ENCODE data around the gene CHST4.
"Not testable (repeated sequence)": the region's sequence is repeated elsewhere in the genome, so short reads cannot be mapped to it uniquely, and the experiment has no call there.

The CHST4 gene

DNA sequence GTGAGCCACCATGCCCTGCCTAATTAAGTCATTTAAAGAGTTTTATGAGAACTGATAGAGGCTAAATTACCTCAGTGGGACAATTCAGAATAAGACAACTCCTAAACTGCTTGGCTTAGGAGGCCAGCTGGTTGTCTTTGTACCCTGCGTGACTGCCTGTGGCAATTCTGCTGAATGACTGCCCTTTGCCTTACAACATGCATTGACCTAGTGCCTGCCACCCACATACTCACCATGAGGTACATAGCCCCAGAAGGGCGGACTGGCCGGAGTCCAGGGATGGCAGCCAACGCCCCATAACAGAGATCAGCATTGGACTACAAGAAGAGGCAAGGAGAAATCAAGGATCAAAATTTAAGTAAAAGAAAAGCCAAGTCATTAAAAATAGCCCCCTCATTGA lies 43.4 kb downstream of the CHST4 start:
- in situ Hi-C loops (cut with MboI; ENCODE audit: low sequenced_read_pairs) = no loop called here

DNA sequence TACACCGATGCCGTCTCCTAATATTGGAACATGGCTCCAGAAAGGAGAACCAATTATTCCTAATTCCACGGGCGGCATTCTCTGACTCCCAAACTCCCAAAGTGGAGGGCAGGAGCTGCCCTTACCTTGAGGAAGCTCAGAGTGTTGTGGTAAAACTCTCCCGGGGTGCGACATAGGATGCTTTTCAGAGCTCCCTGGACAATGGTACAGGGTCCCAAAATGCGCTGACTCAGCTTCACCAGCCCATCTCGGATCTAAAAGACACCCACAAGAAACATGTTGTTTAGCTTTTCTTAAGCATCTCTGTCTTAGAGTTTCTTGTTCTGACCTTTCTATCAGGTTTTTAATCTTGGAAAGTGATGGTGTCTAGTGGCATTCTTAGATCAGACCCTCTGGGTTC lies 43.9 kb downstream of the CHST4 start:
- in situ Hi-C loops (cut with MboI; ENCODE audit: low sequenced_read_pairs) = no loop called here

DNA sequence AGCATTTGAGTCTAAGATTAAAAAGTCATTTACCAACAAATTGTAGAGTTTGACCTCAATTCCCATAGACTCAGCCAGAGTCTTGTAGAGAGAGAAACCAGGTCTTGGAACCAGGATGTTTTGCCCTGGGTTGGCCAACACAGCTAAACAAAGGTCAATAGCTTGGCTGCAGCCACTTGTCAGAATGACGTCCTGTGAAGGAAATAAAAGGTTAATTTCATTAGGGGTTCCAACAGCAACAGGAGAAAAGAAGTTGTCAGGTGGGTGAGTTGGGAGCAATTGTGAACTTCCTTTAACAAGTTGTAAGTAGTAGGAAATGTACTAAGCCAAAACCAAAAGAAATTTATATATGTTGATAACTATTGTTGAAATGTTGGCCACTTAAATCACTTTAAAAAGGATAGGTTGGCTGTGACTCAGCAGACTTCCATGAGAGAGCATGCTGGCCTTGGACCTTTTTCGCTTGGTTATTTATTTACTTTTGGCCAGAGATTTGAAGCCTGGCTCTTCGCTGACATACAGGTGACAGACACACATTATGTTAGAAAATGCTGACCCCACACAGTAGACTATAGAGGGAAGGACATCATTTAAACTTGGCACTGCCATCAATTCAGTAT lies 46.4 kb downstream of the CHST4 start:
- in situ Hi-C loops (cut with MboI; ENCODE audit: low sequenced_read_pairs) = no loop called here

DNA sequence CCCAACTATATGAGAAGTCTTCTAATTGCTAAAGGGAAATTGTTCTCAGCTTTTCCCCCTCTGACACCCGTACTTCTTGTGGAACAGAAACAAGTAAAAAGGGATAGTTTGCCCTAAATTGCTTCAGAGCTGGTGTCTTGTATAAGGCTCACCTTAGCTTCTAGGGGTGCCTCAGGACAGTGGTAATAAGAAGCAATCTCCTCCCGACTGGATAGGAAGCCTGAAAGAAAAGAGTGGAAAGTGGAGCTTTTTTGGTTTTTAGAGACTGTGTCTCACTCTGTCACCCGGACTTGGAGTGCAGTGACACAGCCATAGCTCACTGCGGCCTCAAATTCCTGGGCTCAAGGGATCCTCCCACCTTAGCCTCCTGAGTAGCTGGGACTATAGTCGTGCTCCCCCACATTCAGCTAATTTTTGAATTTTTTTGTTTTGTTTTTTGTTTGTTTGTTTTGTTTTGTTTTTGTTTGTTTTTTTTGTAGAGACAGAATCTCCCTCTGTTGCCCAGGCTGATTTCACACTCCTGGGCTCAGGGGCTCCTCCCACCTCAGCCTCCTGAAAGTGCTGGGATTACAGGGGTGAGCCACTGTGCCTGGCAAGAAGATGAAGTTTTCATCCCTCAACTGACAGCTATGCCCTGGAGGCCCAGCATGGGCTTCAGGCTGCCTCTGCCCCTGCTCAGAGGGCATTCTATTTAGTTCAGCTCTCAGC lies 47.3 kb downstream of the CHST4 start:
- in situ Hi-C loops (cut with MboI; ENCODE audit: low sequenced_read_pairs) = no loop called here

DNA sequence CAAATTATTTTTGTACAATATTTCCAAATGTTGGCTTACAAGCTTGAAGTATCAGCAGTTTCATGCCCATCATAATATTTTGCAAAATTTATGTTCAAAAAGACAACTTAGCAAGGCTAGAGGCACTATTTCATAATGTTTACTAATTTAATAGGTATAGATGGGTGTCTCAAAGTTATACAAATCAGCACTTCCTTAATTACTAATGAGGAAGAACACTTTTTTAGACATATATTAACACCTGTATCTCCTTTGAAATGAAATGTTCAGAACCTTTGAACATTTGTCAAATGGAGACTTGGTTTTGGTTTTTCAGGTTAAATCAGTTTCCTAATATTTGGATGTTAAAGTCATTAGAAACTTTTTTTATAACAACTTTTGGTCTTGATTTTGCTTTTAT lies 48.5 kb downstream of the CHST4 start:
- in situ Hi-C loops (cut with MboI; ENCODE audit: low sequenced_read_pairs) = no loop called here

DNA sequence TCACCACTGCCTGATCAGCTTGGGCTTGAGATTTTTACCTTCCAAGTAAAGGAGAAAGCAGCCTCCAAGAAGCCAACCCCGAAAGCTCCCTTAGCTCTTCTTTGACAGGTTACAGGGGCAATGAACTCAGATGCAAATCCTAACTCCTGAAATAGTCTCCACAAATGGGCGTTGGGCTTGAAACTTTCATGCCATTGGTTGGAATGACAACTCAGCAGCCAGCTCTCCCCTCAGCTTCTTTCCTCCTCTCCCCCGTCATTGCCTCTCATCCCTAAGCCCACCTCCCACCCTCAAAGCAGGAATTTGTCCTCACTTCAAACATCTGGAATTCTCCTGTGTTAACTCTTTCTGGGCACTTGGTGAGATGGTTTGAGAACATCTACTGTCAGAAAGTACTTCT lies 50.7 kb downstream of the CHST4 start, which contains the start of gene TAT:
TAT (minus strand) TSS at position 122 of the 400 bp plus-strand sequence. CDS start 677 bp downstream, outside the sequence.
- in situ Hi-C loops (cut with MboI; ENCODE audit: low sequenced_read_pairs) = no loop called here

DNA sequence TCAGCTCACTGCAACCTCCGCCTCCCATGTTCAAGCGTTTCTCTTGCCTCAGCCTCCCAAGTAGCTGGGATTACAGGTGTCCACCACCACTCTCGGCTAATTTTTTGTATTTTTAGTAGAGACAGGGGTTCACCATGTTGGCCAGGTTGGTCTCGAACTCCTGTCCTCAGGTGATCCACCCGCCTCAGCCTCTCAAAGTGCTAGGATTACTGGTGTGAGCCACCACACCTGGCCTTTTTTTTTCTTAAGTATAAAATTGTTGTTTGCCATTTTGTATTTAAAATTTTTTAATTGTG lies 56.3 kb downstream of the CHST4 start:
- in situ Hi-C loops (cut with MboI; ENCODE audit: low sequenced_read_pairs) = not testable (repeated sequence)

DNA sequence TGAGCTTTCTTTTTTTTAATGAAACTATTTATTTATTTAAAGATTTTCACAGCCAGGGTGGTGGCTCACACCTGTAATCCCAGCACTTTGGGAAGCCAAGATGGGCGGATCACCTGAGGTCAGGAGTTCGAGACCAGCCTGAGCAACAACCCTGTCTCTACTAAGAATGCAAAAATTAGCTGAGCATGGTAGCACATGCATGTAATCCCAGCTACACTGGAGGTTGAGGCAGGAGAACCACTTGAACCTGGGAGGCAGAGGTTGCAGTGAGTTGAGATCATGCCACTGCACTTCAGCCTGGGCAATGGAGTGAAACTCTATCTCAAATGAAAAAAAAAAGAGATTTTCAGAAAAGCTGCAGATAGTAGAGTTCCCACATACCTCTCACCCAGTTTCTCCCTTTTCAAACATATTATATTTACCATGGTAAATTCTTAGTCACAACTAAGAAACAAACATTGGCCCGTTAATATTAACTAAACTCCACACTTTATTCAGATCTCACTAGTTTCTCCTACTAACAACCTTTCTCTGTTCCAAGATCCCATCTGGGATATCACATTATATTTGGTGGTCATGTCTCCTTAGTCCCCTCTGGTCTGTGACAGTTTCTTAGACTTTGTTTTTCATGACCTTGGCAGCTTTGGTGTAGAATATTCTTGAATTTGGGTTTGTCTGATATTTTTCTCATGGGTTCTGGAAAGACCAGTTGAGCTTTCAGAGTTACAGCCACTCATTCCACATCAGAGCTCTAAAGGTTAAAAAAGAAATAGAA lies 58.5 kb downstream of the CHST4 start:
- in situ Hi-C loops (cut with MboI; ENCODE audit: low sequenced_read_pairs) = no loop called here

DNA sequence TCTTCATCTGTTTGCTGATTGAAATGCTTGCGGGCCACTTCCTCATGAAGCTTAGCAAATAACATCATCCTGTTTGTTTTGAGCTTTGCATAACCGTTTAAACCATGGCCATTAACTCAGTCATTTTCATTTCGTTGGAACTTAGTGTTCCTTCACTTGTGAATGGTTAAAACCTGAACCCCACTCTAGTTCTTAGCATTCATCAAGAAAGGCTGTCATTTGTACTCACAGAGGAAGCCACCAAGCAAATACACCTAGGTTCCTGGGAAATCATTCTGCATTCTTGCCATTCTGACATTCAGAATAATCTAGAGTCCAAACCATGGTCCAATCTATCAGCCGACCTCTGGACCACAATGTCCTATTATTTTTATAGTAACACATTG lies 59.1 kb downstream of the CHST4 start:
- in situ Hi-C loops (cut with MboI; ENCODE audit: low sequenced_read_pairs) = no loop called here

All from HL-60/S4 treated with retinoic acid at 250 ng/mL for 4 days and 3 days (cell line).